H1 (cell line): ENCODE measurements around the gene KIAA1328. TPM values are rescaled to one million over a fixed set of nuclear protein-coding genes. Genes with fewer than 3 reads are reported as not detected.

Experiments used
- ATF2 ChIP-seq: IDR thresholded peaks from 2 replicates; pipeline ENCODE4 v1.6.1; 2012; ENCODE audit warnings: low read length, inconsistent platforms
- polyA plus RNA-seq, 7 experiments: library from polyadenylated mRNA; depleted of rRNA in 3 of 7; stranded (reverse) in 5 of 7; unstranded in 2 of 7; fragments of >200 nt in 5 of 7; fragments of 200-250 nt in 2 of 7; gene quantifications; 1 replicate in 5 of 7; 2 replicates in 1 of 7; 4 replicates in 1 of 7; pipeline versions ENCODE4 v1.2.1 to v1.2.3, GENCODE V29; 2011 to 2013; ENCODE audit warnings: missing spikeins in 2 of 7, mixed read lengths in 2 of 7
- total RNA-seq: library from RNA; stranded (reverse); fragmentation: NEBNext Ultra II Directional; extraction: Animal tissue kit (Norgen Biotek cat#: 25700); gene quantifications from 2 replicates; pipeline ENCODE4 v1.2.1, GENCODE V29; 2021

The KIAA1328 gene
- total and polyA plus RNA-seq, 2 of the 8 experiments (the other 6 are each of a cell fraction or from before 2014, with no cell fraction given) = 2.6 to 5.7 TPM

GRCh38 chr18:36893227-36893626, 64.3 kb downstream of the KIAA1328 start (continued):
- no peak for TF ChIP-seq ATF2
